Retinal pigment epithelial cell (primary cell): ENCODE data around the gene PCDH9.

ENCODE experiments used
- DNase-seq: peaks from one replicate; pipeline ENCODE4 v3.0.0-alpha.2; 2010; ENCODE audit warnings: low read depth
- H3K4me3 ChIP-seq: 2 replicates; pipeline ENCODE4 v1.5.1; 2011; ENCODE audit warnings: mild to moderate bottlenecking, low read length, control low read depth, moderate library complexity
- CTCF ChIP-seq: conservative IDR thresholded peaks from 2 replicates; pipeline ENCODE4 v1.5.1; 2011; ENCODE audit warnings: low read depth, low read length, control low read depth, inconsistent platforms

The PCDH9 gene

GRCh38 chr13:66835040-66835628, 395.0 kb downstream of the PCDH9 start:
- H3K4me3 ChIP-seq: no peak overlapping the region
- no peak for TF ChIP-seq CTCF
- peak; percentile 20 for DNase-seq

- no peak for TF ChIP-seq CTCF
- H3K4me3 ChIP-seq: no peak overlapping the region
- DNase-seq: no peak
Measured at GRCh38 chr13:66830940-66831716, 399.0 kb downstream of the PCDH9 start.

GRCh38 chr13:66829803-66830202, 400.3 kb downstream of the PCDH9 start:
- no peak for TF ChIP-seq CTCF
- DNase-seq: no peak
- H3K4me3 ChIP-seq: no peak overlapping the region

GRCh38 chr13:66826398-66826797, 403.7 kb downstream of the PCDH9 start:
- no peak overlapping the region for H3K4me3 ChIP-seq
- DNase-seq: no peak
- TF ChIP-seq CTCF: no peak

- no peak for TF ChIP-seq CTCF
- DNase-seq: no peak
- no peak overlapping the region for H3K4me3 ChIP-seq
Measured at GRCh38 chr13:66821551-66821950, 408.6 kb downstream of the PCDH9 start.

GRCh38 chr13:66811455-66811854, 418.7 kb downstream of the PCDH9 start:
- no peak for TF ChIP-seq CTCF
- H3K4me3 ChIP-seq: no peak overlapping the region
- DNase-seq: no peak

- TF ChIP-seq CTCF: no peak
- no peak for DNase-seq
- H3K4me3 ChIP-seq: no peak overlapping the region
Measured at GRCh38 chr13:66809485-66809884, 420.7 kb downstream of the PCDH9 start.
